GM18505 (cell line): Measurements from ENCODE around the gene TRIM5.
A peak's percentile ranks its signal among the peaks of the same experiment; 100 is the strongest.
"Not testable (repeated sequence)": the region's sequence is repeated elsewhere in the genome, so short reads cannot be mapped to it uniquely, and the experiment has no call there.

ENCODE experiments used
- ATAC-seq: cut with Tn5 transposase; IDR thresholded peaks from one replicate; pipeline ENCODE4 v1.9.1; 2021; ENCODE audit not compliant: unreplicated experiment
- POLR2A ChIP-seq: IDR thresholded peaks from 4 replicates; pipeline ENCODE4 v1.6.1; 2011; ENCODE audit warnings: borderline replicate concordance; ENCODE audit not compliant: insufficient read depth, insufficient read length; ENCODE audit errors: extremely low read depth

TRIM5 gene, protein sequence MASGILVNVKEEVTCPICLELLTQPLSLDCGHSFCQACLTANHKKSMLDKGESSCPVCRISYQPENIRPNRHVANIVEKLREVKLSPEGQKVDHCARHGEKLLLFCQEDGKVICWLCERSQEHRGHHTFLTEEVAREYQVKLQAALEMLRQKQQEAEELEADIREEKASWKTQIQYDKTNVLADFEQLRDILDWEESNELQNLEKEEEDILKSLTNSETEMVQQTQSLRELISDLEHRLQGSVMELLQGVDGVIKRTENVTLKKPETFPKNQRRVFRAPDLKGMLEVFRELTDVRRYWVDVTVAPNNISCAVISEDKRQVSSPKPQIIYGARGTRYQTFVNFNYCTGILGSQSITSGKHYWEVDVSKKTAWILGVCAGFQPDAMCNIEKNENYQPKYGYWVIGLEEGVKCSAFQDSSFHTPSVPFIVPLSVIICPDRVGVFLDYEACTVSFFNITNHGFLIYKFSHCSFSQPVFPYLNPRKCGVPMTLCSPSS

DNA sequence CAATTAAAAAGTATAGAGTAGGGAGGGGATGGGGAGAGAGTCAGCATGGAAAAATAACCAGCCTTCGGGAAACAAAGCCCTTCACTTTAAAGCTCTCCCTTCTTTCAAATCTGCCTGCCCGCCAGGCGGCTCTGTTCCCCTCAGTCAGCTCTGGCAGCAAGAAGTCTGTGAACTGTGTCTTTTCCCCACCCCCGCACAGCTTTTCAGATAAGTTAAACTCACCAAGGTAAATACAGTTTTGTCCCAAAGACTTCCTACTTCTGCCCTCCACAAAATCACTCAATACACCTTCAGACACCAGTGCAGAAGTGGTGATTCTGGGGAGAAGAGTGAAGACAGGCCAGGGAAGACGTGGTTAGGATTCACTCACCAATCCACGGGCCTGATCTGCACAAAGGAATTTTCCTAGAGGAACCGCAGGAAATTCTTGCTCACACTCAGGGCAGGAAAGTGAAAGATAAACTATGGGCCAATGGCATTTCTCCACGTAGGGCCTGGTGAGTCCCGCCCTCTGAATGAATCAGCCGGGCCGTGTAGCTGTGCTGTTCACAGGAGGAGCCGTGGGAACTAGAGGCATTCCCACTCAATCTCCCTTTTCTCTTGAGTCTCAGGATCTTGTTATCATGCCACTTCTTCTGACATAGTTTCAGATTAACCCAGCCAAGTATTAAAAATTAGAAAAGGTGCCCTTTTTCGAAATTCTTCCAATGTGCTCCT, at the start of gene TRIM5:
TRIM5 (minus strand) TSS at position 429 of the 717 bp plus-strand sequence. CDS start 4,897 bp downstream, outside the sequence.
- peak; percentile 75 for ATAC-seq
- TF ChIP-seq POLR2A, result peak; percentile 74

DNA sequence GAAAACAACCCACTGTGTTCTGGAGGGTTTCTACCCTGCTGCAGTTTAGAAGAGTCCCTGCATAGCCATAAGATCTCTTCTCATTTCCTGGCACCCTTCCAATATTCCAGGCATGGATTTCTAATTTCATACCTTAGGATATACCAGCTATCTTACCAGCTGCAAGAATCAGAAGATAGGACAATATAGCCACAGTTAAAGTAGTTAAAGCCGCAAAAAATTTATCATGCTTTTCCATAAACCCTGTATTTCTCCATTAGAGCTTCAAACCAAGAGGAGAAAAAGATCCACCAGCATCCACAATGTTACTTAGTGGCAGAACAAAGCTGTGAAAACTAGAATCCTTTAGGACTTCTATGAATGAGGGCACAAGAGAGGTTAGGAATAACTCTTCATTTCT, 42.8 kb upstream of the TRIM5 start:
- ATAC-seq, result no peak
- no peak for TF ChIP-seq POLR2A

DNA sequence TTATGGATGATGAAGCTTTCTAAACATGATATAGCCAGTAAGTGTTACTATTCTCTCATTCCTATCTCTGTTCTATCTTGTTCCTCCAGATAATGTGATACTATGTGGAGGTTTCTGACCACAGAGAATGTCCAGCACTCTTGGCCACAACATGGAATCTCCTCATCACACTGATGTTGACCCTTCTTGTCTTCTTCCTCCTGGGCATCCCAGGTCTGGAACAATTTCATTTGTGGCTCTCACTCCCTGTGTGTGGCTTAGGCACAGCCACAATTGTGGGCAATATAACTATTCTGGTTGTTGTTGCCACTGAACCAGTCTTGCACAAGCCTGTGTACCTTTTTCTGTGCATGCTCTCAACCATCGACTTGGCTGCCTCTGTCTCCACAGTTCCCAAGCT, 41.5 kb upstream of the TRIM5 start:
- ATAC-seq, result no peak
- TF ChIP-seq POLR2A, result no peak

DNA sequence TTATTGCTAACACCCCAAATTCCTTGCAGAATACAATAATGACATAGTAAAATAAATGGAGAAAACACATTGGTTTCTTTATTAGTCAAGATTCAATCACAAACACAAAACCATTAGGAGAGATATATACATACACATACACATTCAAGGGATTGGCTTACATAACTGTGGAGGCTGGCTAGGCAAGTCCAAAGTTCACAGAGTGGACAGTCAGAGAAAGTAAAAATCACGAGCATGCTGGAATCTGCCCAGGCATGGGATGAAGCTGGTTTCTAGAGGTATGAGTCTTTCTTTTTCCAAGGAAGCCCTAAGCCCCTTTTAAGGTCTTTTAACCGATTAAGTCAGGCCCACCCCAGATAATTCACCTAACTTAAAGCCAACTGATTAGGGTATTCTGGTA, 37.7 kb upstream of the TRIM5 start:
- ATAC-seq, result no peak
- TF ChIP-seq POLR2A, result no peak

DNA sequence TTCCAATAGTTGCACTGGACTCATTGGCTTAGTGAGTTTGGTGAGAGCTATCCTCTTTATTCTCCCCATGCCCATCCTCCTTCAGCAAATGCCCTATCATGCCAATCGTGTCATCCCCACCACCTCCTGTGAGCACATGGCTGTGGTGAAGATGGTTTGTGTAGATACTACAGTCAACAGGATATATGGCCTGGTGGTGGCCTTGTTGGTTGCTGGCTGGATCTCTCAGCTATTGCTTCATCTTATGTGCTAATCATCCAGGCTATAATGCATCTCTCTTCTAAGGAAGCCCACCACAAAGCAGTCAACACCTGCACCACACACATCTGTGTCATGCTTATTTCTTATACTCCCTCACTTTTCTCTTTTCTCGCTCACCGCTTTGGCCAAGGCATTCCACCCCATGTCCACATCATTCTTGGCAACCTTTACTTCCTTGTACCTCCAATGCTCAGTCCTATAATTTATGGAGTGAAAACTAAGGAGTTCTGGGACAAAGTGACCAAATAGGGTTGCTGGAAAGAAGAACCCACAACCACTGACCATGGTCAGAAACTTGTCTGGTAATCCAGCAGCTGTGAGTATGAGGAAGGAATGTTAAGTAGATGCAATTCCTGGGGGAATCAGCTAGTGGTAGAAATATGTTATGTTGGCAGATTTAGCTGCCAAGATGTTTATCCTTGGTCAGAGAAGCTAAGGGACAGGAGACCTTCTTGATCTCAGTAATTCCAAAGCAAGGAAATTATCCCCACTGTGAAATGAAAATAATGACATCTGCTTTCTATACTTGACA, 35.0 kb upstream of the TRIM5 start:
- no peak for TF ChIP-seq POLR2A
- ATAC-seq, result no peak

DNA sequence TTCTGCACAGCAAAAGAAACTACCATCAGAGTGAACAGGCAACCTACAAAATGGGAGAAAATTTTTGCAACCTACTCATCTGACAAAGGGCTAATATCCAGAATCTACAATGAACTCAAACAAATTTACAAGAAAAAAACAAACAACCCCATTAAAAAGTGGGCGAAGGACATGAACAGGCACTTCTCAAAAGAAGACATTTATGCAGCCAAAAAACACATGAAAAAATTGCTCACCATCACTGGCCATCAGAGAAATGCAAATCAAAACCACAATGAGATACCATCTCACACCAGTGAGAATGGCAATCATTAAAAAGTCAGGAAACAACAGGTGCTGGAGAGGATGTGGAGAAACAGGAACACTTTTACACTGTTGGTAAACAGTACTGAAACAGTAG, 31.6 kb upstream of the TRIM5 start:
- ATAC-seq, result not testable (repeated sequence)

DNA sequence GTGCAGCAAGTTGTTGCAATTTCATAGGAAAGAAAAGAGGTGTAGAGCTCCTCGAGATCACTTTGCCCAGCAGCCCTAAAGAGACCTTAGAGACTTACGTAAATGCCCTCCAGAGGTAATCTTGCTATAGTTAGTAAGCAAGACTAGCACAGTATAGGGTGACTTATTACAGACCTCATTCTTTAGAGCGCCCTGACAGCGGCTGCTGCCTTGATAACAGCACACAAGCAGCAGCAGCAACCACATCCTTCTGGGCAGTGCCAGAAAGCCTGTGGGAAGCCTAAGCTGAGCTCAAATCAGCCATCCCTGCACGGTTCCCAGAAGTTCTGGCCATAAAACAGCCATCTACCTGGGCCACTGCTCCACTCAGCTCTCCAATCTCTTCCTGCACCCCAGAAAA, 28.8 kb upstream of the TRIM5 start:
- ATAC-seq, result no peak
- no peak for TF ChIP-seq POLR2A

DNA sequence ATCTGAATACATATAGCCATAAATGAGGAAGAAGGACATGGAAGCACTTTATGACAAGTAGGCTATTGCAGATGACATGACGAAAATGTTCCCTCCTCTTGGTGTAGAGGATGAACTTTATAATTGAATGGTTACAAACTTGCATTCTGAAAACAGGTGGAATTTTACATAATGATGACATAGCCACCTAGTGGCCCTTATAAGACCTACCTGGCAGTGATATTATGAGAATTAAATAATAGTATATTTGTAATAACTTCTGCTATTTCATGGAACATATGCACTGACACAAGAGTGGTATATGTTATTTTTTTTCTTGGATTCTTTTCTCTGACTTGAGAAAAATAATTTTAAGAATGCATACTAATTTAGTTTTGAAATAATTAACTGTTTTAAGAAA, 27.6 kb upstream of the TRIM5 start:
- no peak for ATAC-seq
- no peak for TF ChIP-seq POLR2A

DNA sequence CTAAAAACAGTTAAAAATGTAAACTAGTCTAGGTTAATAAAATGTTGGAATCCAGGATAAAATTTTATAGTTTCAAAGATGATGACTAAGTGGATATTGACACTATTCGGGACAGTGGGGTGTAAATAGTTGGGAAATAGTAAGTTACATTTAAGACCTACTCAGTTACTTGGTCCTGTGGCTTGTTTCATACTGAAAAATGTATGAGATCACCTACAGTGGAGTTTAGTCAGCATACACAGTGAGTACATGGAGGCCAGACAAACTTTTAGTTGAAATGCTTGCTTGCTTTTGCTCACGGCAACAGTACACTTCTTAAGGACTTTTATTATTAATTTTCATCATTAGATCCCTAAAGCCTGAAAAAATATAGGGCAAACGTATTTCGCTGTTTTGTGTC, 20.8 kb upstream of the TRIM5 start:
- no peak for TF ChIP-seq POLR2A
- no peak for ATAC-seq

DNA sequence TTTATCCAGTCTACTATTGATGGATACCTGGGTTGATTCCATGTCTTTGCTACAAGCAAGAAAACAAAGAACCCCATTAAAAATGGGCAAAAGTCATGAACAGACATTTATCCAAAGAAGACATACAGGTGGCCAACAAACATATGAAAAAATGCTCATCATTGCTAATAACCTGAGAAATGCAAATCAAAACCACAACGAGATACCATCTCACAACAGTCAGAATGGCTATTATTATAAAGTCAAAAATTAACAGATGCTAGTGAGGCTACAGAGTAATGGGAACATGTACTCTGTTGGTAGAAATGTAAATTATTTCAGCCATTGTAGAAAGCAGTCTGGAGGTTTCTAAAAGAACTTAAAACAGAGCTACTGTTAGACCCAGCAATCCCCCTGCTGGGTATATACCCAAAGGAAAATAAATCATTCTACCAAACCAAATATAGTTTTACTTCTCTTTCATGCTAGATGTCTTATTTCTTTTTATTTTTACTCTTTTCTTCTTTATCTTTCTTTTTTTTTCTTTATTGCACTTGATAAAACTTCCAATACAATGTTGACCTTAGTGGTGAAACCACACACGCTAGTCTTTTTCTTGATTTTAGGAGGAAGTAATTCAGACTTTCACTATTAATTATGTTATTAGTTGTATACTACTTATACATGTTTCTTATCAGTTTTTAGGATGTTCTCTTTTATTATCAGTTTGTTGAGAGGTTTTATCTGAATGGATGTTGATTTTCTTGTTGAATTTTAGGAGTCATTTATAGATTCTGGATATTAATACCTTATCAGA, 19.1 kb upstream of the TRIM5 start:
- peak; percentile 68 for ATAC-seq
- no peak for TF ChIP-seq POLR2A

DNA sequence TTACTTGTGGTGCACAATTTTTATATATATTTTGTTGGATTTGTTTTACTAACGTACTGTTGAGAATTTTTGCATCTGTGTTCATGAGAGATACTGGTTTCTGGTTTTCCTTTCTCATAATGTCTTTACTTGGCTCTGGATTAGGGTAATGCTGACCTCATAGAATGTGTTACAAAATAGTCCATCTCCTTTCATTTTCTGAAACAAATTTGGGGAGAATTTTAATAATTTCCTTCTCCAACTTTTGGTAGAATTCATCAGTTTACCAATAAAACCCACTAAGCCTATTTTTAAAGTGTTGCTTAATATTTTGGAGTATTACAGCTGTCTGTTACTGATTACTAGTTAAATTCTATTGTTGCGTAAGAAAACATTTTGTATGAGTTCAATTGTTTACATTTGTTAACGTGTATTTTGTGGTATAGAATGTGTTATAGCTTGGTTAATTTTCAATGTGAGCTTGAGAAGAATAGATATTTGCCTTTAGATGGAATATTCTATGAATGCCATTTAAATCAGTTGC, 16.2 kb upstream of the TRIM5 start:
- no peak for TF ChIP-seq POLR2A
- ATAC-seq, result no peak

DNA sequence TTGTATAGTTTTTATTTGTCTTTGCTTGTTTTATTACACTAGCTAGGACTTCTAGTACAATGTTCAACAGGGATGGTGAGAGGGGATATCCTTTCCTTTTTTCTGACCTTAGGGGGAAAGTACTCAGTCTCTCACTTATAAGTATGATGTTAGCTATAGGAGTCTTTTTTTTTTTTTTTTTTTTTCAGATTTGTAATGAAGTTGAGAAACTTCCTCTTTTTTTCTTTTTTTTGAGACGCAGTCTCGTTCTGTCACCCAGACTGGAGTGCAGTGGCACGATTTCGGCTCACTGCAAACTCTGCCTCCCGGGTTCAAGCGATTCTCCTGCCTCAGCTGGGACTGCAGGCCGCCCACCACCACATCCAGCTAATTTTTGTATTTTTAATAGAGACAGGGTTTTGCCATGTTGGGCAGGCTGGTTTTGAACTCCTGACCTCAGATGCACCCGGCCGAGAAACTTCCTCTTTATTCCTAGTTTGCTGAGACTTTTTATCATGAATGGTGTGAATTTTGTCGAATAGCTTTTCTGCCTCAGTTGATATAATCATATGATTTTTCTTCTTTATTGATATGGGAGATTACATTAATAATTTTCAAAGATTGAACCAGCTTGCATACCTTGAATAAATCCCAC, 15.7 kb upstream of the TRIM5 start:
- no peak for ATAC-seq
- no peak for TF ChIP-seq POLR2A
